Measurements from ENCODE around the gene GOLGA2.

GOLGA2 gene

DNA sequence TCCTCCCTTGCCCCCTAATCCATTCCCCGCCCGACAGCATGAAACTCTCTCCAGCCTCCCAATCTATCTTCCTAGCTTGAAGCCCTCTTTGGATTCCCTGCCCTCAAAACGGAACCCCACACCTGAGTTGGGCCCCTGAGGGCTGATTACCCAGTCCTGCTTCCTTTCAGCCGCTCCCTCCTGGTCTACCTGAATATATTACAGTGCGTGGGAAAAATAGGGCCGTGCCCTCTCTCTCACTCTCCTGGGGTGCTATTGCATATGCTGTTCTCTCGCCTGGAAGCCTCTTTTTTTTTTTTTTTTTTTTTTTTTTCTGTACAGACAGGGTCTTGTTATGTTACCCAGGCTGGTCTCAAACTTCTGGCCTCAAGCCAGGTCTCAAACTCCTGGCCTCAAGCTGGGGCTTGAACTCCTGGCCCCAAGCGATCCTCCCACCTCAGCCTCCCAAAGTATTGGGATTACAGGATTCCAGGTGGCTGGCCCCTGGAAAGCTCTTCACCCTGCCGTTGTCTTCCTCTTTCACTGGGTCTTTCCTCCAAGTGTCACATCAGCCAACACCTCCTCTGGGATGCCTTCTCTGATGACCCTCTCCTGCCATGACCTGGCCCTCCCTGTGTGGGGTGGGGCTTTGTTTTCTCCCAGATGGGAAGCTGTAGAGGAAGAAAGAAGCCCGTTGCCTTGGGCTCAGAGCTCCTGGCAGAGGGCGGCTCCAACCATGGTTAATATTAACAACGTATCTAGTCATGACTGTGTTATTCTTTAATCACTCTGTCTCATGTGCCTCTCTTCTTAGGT lies 64.4 kb downstream of the GOLGA2 start:
- no peak for DNase-seq

- no peak for DNase-seq
Measured at GRCh38 chr9:128208946-128209669, 66.7 kb downstream of the GOLGA2 start.

- DNase-seq = no peak
Measured at GRCh38 chr9:128208386-128208785, 67.4 kb downstream of the GOLGA2 start.

DNA sequence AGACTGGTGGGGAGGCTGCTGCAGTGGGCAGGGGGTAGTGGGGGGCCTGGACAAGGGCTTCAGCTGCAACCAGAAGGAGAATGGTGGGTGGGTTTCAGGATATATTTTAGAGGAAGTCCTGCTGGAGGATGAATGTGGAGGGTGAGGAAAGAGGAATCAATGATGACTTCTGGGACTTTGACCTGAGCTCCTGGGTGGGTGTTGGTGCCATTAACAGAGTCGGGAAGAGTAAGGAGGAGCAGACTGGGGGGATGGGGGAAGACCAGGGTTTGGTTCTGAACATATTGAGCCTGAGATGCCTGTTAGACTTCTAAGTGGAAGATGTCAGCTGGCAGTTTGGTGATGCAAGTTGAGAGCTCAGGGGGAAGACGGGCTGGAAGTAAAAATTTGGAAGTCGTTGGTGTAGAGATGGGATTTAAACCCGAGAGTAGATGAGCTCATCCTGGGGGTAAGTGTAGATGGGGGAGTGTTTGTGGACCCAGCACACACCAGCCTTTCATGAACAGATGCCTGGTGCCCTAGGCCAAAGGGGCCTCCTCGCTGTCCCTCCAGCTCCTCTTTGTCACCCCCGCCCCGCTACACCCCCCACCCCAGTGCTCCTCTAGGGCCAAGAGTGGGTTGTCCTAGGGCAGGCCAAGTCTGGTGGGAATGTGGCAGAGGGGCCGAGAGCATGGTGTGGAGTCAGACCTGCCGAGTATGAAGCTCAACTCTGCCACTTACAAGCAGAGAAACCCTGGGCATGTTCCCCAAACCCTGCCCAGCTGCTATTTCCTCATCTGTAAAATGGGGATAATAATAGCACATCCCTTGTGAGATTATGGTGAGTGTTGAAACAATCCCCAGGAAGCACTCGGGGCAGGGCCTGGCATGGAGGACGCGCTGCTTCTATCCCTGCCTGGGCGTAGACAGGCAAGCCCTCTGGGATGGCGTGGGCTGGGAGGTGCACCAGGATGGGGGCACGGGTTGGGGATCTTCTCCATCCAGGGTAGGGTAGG lies 68.6 kb downstream of the GOLGA2 start:
- no peak for DNase-seq

DNA sequence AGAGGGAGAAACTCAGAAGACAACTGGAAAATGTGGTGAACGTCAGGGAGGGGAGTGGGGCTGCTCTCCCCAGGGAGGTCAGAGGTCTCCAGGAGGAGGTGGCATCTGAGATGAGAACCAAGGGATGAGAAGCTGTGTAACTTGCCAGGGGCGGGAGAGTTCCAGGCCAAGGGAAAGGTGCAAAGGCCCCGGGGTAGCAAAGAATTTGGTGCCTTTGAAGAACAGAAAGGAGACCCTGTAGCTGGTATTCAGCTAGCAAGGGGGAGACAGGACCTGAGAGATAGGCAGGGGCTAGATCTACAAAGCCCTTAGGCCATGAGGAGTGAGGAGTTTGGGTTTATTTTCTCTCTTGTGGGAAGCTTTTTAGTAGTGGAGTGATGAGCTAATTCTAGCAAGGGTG lies 69.3 kb downstream of the GOLGA2 start:
- no peak for DNase-seq

Data from SHP77 (cell line).